ENCODE measurements around the gene PRIMPOL.

GRCh38 chr4:184647266-184648053 is 2.1 kb upstream of the PRIMPOL start:
- no peak for TF ChIP-seq CTCF (IDR thresholded peaks at IDR 0.05; ENCODE audit: low read length)
- no peak for TF ChIP-seq EZH2 (IDR thresholded peaks at IDR 0.05; ENCODE audit: borderline replicate concordance, low read length)

Data from OCI-LY1 (cell line).